ENCODE measurements around the gene NT5DC2. TPM values are rescaled to one million over a fixed set of nuclear protein-coding genes. Genes with fewer than 3 reads are reported as not detected.

The NT5DC2 gene
- total and polyA plus RNA-seq, 10 of the 15 experiments (the other 5 are each of a cell fraction or from before 2014, with no cell fraction given) = 21.6 to 135 (median 66.8) TPM

DNA sequence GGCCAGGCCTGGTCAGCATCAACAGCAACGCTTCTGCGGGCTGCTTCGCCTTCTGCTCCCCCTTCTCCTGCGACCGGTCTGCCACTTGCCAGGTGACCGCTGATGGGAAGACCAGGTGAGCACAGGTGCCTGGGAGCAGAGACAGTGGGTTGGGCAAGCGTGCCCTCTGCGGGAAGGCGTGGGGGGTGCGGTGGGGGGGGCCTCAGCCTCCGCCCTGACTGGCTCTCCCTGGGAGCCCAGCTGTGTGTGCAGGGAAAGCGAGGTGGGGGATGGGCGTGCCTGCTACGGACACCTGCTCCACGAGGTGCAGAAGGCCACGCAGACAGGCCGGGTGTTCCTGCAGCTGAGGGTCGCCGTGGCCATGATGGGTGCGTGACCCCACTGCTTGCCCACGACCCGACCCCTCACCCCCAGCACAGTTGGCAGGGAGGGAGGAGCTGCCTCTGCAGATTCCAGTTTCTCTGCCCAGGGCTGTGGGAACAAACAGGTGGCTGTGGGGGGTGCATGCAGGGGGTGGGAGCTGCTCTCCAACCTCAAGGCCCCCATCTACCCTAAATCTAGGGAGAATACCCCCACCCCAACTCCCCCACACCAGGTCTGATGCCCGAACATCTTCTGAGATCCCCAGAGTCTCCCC is 29.8 kb downstream of the NT5DC2 start:
- H3K4me3 ChIP-seq = no peak overlapping the region
- no peak overlapping the region for H2AFZ ChIP-seq (ENCODE audit: control insufficient read depth, low read depth, low read length)
- no peak overlapping the region for H3K27ac ChIP-seq (ENCODE audit: control insufficient read depth, insufficient read depth)
- DNase-seq (ENCODE audit: low read depth, low spot score) = no peak
- TF ChIP-seq FOXK2 (IDR thresholded peaks at IDR 0.05) (no peak), BCLAF1 (IDR thresholded peaks at IDR 0.05) (no peak), CBFB (IDR thresholded peaks at IDR 0.05; ENCODE audit: low read depth) (no peak), CBX5 (IDR thresholded peaks at IDR 0.05; ENCODE audit: low read depth) (no peak), MTA2 (IDR thresholded peaks at IDR 0.05; ENCODE audit: low read depth) (no peak), BHLHE40 (IDR thresholded peaks at IDR 0.05; ENCODE audit: borderline replicate concordance in 1 of 2, low read depth in 2 of 2, low read length in 1 of 2) (no peak)
- TF ChIP-seq, protein P1, sequence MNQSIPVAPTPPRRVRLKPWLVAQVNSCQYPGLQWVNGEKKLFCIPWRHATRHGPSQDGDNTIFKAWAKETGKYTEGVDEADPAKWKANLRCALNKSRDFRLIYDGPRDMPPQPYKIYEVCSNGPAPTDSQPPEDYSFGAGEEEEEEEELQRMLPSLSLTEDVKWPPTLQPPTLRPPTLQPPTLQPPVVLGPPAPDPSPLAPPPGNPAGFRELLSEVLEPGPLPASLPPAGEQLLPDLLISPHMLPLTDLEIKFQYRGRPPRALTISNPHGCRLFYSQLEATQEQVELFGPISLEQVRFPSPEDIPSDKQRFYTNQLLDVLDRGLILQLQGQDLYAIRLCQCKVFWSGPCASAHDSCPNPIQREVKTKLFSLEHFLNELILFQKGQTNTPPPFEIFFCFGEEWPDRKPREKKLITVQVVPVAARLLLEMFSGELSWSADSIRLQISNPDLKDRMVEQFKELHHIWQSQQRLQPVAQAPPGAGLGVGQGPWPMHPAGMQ (IDR thresholded peaks at IDR 0.05; ENCODE audit: borderline replicate concordance) = no peak
- TF ChIP-seq, protein P2, sequence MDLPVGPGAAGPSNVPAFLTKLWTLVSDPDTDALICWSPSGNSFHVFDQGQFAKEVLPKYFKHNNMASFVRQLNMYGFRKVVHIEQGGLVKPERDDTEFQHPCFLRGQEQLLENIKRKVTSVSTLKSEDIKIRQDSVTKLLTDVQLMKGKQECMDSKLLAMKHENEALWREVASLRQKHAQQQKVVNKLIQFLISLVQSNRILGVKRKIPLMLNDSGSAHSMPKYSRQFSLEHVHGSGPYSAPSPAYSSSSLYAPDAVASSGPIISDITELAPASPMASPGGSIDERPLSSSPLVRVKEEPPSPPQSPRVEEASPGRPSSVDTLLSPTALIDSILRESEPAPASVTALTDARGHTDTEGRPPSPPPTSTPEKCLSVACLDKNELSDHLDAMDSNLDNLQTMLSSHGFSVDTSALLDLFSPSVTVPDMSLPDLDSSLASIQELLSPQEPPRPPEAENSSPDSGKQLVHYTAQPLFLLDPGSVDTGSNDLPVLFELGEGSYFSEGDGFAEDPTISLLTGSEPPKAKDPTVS (IDR thresholded peaks at IDR 0.05; ENCODE audit: low read depth, low read length) = no peak
- CTCF ChIA-PET = no interaction called here
- no peaks in the 10 kb centered on the region for H4K20me1 ChIP-seq (ENCODE audit: control insufficient read depth, insufficient read depth)
- POLR2A ChIA-PET = interaction anchor here (0.5 kb wide), 1 partner anchor 123 kb away, joined by 3 read pairs; no protein-coding TSS in a partner anchor
- FAIRE-seq = no peak
- H3K4me1 ChIP-seq (ENCODE audit: control insufficient read depth, insufficient read depth, low read length) = no peaks in the 10 kb centered on the region
- ATAC-seq = no peak
- H3K9me3 ChIP-seq (replicated peaks; ENCODE audit: control insufficient read depth, insufficient read depth, low read length) = no peaks in the 10 kb centered on the region
- H3K9ac ChIP-seq (ENCODE audit: control insufficient read depth, insufficient read depth, low read length) = no peak overlapping the region
- RAD21 ChIA-PET (ENCODE audit: unreplicated experiment) = no interaction called here
- no peak overlapping the region for H3K4me2 ChIP-seq (ENCODE audit: control insufficient read depth, insufficient read depth)
- SMC1A ChIA-PET (ENCODE audit: uncharacterized antibody, unreplicated experiment) = no interaction called here
- no peaks in the 10 kb centered on the region for H3K36me3 ChIP-seq (ENCODE audit: control insufficient read depth in 2 of 2, insufficient read depth in 2 of 2, low read length in 1 of 2)
- H3K27me3 ChIP-seq (replicated peaks in 1 of 2; ENCODE audit: control insufficient read depth in 2 of 2, insufficient read depth in 2 of 2, low read length in 1 of 2) = no peaks in the 10 kb centered on the region
- BruUV-seq (replicated peaks) = no TSS peak
- WGBS (ENCODE audit: insufficient coverage, insufficient replicate concordance, low lambda C conversion rate, missing lambda C conversion rate) = 30% methylated on average over 16 of the region's 23 CpGs
- no peaks in the 10 kb centered on the region for H3K79me2 ChIP-seq (ENCODE audit: control insufficient read depth, insufficient read depth, low read length)
- intact Hi-C loops (cut with micrococcal nuclease; ENCODE audit: unreplicated experiment) = no loop called here
- in situ Hi-C loops (cut with MboI) = no loop called here
